GM13977 (cell line): ENCODE results near the gene TEAD4.

Source experiments
- DNase-seq: peaks from one replicate; pipeline ENCODE4 v3.0.0; 2012; ENCODE audit warnings: low spot score
- CTCF ChIP-seq: IDR thresholded peaks from 2 replicates; pipeline ENCODE4 v1.5.1; 2012; ENCODE audit warnings: mild to moderate bottlenecking, control low read depth; ENCODE audit not compliant: insufficient read depth; ENCODE audit errors: extremely low read depth, missing control alignments
- in situ Hi-C: fragments of 300-500 bp; cut with MboI; formaldehyde crosslinking; loops from one replicate; pipeline ENCODE4 v1.12.0; 2022; ENCODE audit warnings: low sequenced_read_pairs, low pct_unique_long_range_greater_than_20kb, mixed read lengths, inconsistent platforms; ENCODE audit not compliant: unreplicated experiment

TEAD4 gene

DNA sequence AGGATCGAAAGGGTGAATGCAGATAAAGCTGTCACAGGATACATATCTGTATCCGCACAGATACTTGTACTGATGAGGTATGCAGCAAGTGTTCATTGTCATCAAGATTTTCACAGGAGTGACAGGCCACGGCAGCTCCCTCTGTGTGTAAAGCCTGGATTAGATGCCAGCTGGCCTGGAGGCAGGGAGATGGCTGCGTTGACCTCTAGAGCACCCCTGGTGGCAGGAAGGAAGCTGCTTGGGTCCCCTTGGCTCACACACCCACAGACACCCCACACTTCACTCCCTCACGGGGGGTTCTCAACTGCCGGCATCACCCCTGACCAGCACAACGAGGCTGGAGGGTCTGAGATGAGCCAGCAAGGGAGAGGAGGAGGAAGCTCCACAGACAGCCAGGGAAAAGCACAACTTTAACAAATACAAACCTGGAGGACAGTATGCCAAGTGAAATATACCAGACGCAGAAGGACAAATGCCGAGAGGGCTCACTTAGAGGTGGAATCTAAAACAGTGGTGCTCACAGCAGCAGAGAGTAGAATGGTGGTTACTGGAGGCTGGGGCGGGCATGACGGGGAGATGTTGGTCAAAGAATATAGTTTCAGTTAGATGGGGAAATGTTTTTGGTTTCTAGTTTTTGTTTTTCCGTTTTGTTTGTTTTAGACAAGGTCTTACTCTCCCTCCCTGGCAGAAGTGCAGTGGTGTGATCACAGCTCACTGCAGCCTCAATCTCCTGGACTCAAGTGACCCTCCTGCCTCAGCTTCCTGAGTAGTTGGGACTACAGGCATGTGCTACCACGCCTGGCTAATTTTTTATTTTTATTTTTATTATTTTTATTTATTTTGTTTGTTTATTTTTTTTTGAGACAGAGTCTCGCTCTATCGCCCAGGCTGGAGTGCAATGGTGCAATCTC is 45.7 kb downstream of the TEAD4 start:
- peak; percentile 28 for TF ChIP-seq CTCF

DNA sequence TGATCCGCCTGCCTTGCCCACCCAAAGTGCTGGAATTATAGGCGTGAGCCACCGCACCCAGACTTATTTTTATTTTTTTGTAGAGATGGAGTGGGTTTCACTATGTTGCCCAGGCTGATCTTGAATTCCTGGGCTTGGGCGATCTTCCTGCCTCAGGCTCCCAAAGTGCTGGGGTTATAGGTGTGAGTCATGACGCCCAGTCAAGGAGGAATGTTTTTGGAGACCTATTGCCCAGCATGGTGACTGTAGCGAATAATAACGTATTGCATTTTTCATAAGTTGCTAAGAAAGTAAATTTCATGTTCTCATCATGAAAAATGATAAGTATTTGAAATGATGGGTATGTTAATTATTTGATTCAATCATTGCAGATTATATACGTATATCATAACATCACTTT is 46.5 kb downstream of the TEAD4 start:
- in situ Hi-C loops = no loop called here
- no peak for TF ChIP-seq CTCF
- DNase-seq = no peak

More for the DNA sequence above, 45.7 kb downstream of the TEAD4 start:
- DNase-seq = no peak
- in situ Hi-C loops = no loop called here

GRCh38 chr12:3009780-3010179 is 50.6 kb downstream of the TEAD4 start:
- TF ChIP-seq CTCF = no peak
- DNase-seq = no peak
- in situ Hi-C loops = no loop called here

GRCh38 chr12:3010214-3010930 is 51.2 kb downstream of the TEAD4 start:
- no peak for TF ChIP-seq CTCF
- in situ Hi-C loops = no loop called here
- no peak for DNase-seq

DNA sequence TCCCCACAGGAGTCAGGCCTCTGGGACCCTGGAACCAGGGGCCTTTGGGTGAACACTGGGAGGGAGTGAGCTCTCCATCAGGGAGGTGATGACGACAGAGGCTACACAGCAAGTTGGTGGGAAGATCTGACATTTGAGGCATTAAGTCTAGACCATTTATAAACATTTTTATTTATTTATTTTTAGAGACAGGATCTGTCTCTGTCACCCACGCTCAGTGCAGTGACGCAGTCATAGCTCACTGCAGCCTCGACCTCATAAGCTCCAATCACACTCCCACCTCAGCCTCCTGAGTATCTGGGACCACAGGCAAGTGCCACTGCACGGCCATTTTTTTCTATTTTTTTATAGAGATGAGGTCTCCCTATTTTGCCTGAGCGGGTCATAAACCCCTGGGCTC is 53.6 kb downstream of the TEAD4 start:
- TF ChIP-seq CTCF = no peak
- no peak for DNase-seq
- in situ Hi-C loops = no loop called here

GRCh38 chr12:3014641-3015040 is 55.4 kb downstream of the TEAD4 start:
- no peak for TF ChIP-seq CTCF
- in situ Hi-C loops = no loop called here
- no peak for DNase-seq
